ENCODE data around the gene TSHZ3.

TSHZ3 gene

GRCh38 chr19:31349160-31349881, at the start of gene TSHZ3:
TSHZ3 (minus strand) TSS chr19:31349436; CDS start chr19:31349219, 217 bp downstream.
- peak within 1 kb of the TSS; percentile 56; the same call in 1 of the 2 replicates for H3K27ac ChIP-seq
- no peak for TF ChIP-seq CTCF (conservative IDR thresholded peaks at IDR 0.05)

- TF ChIP-seq CTCF (conservative IDR thresholded peaks at IDR 0.05) = no peak
- no peak overlapping the region for H3K27ac ChIP-seq
Observed at GRCh38 chr19:31397308-31397707, 48.1 kb upstream of the TSHZ3 start.

- no peak for TF ChIP-seq CTCF (conservative IDR thresholded peaks at IDR 0.05)
- H3K27ac ChIP-seq = no peak overlapping the region
Observed at GRCh38 chr19:31392464-31392863, 43.2 kb upstream of the TSHZ3 start.

GRCh38 chr19:31391518-31391917, 42.3 kb upstream of the TSHZ3 start:
- no peak overlapping the region for H3K27ac ChIP-seq
- TF ChIP-seq CTCF (conservative IDR thresholded peaks at IDR 0.05) = no peak

GRCh38 chr19:31390711-31391110, 41.5 kb upstream of the TSHZ3 start:
- TF ChIP-seq CTCF (conservative IDR thresholded peaks at IDR 0.05) = no peak
- no peak overlapping the region for H3K27ac ChIP-seq

GRCh38 chr19:31389874-31390273, 40.6 kb upstream of the TSHZ3 start:
- TF ChIP-seq CTCF (conservative IDR thresholded peaks at IDR 0.05) = no peak
- H3K27ac ChIP-seq = no peak overlapping the region

GRCh38 chr19:31387717-31388301, 38.6 kb upstream of the TSHZ3 start:
- H3K27ac ChIP-seq = no peak overlapping the region
- TF ChIP-seq CTCF (conservative IDR thresholded peaks at IDR 0.05) = no peak
